ENCODE data around the gene FOXP1. TPM values are rescaled to one million over a fixed set of nuclear protein-coding genes. Genes with fewer than 3 reads are reported as not detected.

Gene FOXP1
- total and polyA plus RNA-seq, 2 of the 13 experiments (the other 11 are each of a cell fraction or from before 2014, with no cell fraction given) = 40.4 to 59.0 TPM

- TF ChIP-seq KDM1A (CRISPR knock-in tag; IDR thresholded peaks at IDR 0.05) (peak; percentile 68; the same call in 1 of the 2 replicates), IKZF1 (IDR thresholded peaks at IDR 0.05) (no peak), ZSCAN12 (CRISPR knock-in tag; IDR thresholded peaks at IDR 0.05) (no peak), THRA (CRISPR knock-in tag; IDR thresholded peaks at IDR 0.05; ENCODE audit: borderline replicate concordance) (peak; percentile 58; the same call in 1 of the 2 replicates), KMT2A (CRISPR knock-in tag; IDR thresholded peaks at IDR 0.05) (peak; percentile 60; the same call in 1 of the 2 replicates), UBTF (CRISPR knock-in tag; IDR thresholded peaks at IDR 0.05) (0 out of 2 replicates have a peak, but pooled peaks have one; percentile 19), ZSCAN31 (CRISPR knock-in tag; IDR thresholded peaks at IDR 0.05; ENCODE audit: low read depth) (no peak), IKZF5 (CRISPR knock-in tag; IDR thresholded peaks at IDR 0.05) (0 out of 2 replicates have a peak, but pooled peaks have one; percentile 48), ZEB1 (IDR thresholded peaks at IDR 0.05; ENCODE audit: insufficient replicate concordance, low read depth) (peak; percentile 67), ZNF253 (CRISPR knock-in tag; IDR thresholded peaks at IDR 0.05; ENCODE audit: borderline replicate concordance) (no peak), KDM6A (CRISPR knock-in tag; IDR thresholded peaks at IDR 0.05; ENCODE audit: low read depth) (peak; percentile 82), TFDP2 (CRISPR knock-in tag; IDR thresholded peaks at IDR 0.05) (no peak), PPARG (CRISPR knock-in tag; conservative IDR thresholded peaks at IDR 0.05) (peak; percentile 71; the same call in 1 of the 2 replicates), ZNF556 (CRISPR knock-in tag; IDR thresholded peaks at IDR 0.05; ENCODE audit: borderline replicate concordance) (peak; percentile 39; the same call in 1 of the 2 replicates), DNMT1 (CRISPR knock-in tag; IDR thresholded peaks at IDR 0.05) (no peak), HMG20B (CRISPR knock-in tag; conservative IDR thresholded peaks at IDR 0.05) (peak; percentile 69), ASH2L (IDR thresholded peaks at IDR 0.05; ENCODE audit: insufficient read length, low read depth, low read length) (peak; percentile 62), ZNF557 (CRISPR knock-in tag; IDR thresholded peaks at IDR 0.05) (0 out of 2 replicates have a peak, but pooled peaks have one; percentile 44), ZFY (CRISPR knock-in tag; IDR thresholded peaks at IDR 0.05) (peak; percentile 36; the same call in 1 of the 2 replicates), ZHX1 (CRISPR knock-in tag; IDR thresholded peaks at IDR 0.05; ENCODE audit: low read depth) (0 out of 2 replicates have a peak, but pooled peaks have one; percentile 7)
Observed at GRCh38 chr3:71547249-71548198, 36.0 kb downstream of the FOXP1 start (continued).
